Subcutaneous adipose tissue (tissue), 4 donors: Measurements from ENCODE around the gene OPHN1. TPM values are rescaled to one million over a fixed set of nuclear protein-coding genes. Genes with fewer than 3 reads are reported as not detected.

ENCODE experiments used
- total RNA-seq, 4 donors: library from RNA; depleted of rRNA; stranded (reverse); fragments of >200 nt; gene quantifications; one replicate each; pipeline ENCODE4 v1.1.0, GENCODE V29; 2016
- TF ChIP-seq, protein P1 (sequence below): fragments of 450-650 bp; IDR thresholded peaks from one replicate; pipeline ENCODE4 v1.5.1; 2016; ENCODE audit warnings: low read depth, mild to moderate bottlenecking, control low read depth, antibody characterized with exemption, moderate library complexity

Gene OPHN1
- total RNA-seq, 4 donors from 2014 or later = 11.4 to 29.4 (median 17.8) TPM

DNA sequence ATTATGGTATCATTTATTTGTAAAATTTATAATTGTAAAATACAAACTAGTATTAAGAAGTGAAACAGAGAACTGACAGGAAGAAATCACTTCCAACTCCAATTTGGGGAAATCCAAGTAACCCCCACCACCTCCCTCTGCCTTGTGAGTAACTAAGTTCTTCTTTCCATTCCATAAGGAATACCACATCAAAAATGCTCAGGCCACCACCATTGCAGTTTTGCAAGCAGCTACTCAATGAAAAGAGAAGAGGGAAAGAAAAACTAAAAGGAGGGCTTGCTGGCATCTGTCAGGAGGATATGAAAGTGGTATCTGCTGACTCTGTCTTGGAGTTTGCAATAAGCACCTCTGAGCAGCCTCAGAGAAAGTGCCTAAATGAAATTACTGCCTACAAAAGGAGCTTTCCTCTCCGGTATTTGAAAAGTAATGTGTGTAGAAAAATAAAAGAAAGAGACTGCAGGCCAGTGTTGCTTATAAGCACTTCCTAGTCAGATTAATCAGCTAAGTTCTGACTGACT lies 228.7 kb downstream of the OPHN1 start:
- TF ChIP-seq, protein P1, sequence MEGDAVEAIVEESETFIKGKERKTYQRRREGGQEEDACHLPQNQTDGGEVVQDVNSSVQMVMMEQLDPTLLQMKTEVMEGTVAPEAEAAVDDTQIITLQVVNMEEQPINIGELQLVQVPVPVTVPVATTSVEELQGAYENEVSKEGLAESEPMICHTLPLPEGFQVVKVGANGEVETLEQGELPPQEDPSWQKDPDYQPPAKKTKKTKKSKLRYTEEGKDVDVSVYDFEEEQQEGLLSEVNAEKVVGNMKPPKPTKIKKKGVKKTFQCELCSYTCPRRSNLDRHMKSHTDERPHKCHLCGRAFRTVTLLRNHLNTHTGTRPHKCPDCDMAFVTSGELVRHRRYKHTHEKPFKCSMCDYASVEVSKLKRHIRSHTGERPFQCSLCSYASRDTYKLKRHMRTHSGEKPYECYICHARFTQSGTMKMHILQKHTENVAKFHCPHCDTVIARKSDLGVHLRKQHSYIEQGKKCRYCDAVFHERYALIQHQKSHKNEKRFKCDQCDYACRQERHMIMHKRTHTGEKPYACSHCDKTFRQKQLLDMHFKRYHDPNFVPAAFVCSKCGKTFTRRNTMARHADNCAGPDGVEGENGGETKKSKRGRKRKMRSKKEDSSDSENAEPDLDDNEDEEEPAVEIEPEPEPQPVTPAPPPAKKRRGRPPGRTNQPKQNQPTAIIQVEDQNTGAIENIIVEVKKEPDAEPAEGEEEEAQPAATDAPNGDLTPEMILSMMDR = no peak

DNA sequence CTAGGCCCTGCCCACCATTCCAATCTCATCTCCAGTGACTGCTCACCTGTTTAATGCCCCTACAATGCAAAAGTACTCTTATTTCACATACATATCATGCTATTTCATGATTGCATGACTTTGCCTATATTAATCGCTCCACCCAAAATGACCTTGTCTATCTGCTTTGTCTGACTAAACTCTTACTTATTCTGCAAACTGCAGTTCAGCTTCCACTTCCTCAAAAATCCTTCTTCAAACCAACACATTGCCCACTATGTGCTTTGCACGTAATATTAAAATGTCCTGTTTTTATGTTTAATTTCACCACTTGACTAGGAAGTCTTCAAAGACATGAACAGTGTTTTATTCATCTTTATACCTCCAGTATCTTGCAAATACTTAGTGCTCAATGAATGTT lies 229.6 kb downstream of the OPHN1 start:
- TF ChIP-seq, protein P1 = no peak

DNA sequence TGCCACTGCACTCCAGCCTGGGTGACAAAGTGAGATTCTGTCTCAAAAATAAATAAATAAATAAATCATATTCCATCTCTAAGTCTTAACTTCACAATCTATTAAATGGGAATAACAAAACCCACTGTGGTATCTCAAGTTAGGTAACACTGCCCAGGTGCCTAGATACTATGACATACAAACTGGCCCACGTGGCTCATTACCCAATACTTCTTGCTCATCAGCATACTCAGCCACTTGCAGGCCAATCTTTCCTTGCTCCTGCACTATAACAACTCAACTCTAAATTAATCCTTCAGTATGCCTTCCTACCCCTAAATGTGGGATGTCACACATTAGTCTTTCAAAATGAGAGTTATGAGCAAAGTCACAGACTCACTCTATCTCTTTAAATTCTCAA lies 230.1 kb downstream of the OPHN1 start:
- TF ChIP-seq, protein P1 = no peak

DNA sequence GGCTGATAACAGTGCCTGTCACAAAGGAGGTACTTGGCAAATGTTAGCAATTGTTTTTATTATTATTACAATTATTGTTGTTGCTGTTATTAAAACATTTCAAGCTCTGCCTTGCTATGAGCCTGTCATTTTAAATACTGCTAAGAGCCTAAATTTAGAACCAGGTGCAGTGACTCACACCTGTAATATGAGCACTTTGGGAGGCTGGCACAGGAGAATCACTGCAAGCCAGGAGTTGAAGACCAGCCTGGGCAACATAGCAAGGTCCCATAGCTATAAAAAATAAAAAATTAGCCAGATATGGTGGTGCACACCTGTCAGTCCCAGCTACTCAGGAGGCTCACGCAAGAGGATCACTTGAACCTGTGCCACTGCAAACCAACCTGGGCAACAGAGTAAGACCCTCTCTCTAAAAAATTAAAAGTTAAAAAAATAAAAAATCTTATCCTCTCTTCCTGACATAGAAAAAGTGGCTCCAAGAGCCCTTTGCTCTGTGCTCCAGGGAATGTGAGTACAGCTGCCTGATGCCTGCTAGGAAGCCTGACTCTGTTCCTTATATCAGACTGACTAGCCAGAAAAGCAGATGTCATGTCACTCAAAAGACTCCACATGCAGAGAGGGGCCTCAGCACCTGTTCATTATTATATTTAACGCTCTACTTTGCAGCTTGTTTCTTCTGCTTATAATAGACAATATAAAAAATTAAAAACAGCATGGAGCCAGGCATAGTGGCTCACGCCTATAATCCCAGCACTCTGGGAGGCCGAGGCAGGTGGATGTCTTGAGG lies 234.0 kb downstream of the OPHN1 start:
- TF ChIP-seq, protein P1 = no peak

DNA sequence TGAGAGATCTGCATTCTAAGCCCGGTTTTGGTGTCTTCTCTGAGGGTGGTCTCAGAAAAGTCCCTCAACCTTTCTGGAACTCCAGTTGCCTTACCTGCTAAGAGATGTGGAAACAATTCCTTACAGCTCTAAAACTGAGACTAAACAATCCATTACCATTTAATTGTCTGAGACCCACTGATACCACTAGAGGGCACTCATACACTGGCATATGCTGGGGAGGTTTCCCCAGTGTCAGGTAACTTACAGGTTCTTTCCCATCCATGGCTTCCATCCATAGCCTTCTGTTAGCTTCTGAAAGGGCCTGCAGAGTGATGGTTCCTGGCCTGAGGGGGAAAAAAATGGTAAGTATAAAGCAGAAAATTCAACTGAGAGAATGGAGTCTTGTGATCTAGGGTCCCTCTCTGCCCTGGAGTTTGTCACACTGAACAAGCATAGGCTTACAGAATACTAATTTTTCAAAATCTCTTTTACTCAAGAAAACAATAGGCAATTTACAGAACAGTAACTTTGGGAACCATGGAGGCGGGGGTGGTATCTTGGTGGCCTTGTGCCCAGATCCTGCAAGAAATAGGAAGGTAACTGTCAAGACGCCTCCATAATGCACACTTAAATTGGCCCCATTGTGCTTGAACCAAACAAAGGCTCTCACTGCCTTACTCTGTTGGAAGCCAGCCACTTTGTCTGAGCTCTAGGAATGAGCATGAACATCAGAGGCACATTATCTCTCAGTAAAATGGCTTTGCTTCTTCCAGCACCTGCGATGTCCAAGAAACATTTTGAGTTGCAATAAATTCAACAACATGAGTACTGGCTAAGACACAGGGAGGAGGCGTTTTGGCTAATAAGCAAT lies 236.1 kb downstream of the OPHN1 start:
- TF ChIP-seq, protein P1 = no peak

DNA sequence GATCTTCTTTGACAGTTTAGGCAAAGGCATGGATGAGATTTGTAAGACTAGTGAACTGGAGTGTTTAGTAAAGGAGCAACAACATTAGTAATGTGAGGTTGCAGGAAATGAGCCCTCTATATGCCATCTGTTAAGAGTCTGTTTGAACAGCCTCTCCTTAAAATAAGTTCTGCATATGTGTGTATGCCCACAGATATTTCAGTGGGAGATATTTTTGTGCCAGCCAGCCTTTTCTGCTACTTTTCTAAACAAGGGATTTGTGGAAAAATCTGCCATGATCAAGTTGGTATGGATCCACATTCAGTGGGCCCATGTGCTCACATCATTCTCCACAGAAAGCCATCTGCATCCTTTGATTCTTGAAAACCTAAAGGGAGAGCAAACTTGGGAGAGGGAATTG lies 237.7 kb downstream of the OPHN1 start:
- TF ChIP-seq, protein P1 = no peak

DNA sequence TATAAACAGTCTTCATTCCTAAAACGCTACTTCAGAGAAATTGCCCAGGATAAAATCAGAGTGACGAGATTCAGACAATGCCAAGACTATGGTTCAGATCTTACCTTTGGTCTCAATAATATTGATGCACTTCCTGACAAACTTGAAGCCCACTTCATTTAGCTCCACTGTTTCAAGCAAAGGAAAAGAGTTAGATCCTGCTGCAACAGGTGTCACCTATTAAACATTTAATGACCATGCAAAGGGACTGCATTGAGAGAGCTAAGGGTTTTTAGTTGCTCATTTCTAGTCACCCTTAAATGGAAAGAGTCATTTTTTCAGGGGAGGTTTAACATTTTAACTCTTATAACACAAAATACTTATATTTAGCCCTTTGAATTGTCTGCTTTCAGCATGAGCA lies 239.5 kb downstream of the OPHN1 start:
- TF ChIP-seq, protein P1 = no peak
